WTC11 (cell line): ENCODE measurements around the gene TOMM40L. TPM values are rescaled to one million over a fixed set of nuclear protein-coding genes. Genes with fewer than 3 reads are reported as not detected.

Experiments
- ATAC-seq: fragments of 200-7000 bp; cut with Tn5 transposase; 2 replicates; pipeline ENCODE4 v1.10.0; 2021; ENCODE audit warnings: mild to moderate bottlenecking, moderate library complexity
- CTCF ChIA-PET: fragments of 300-600 bp; sonication (Branson Sonifier 250); formaldehyde crosslinking; loops from one replicate; lab custom pipeline; 2021; ENCODE audit warnings: antibody characterized with exemption; lab: Charles Lee
- POLR2A ChIA-PET: fragments of 350-600 bp; sonication (Branson Sonifier 250); formaldehyde crosslinking; loops from one replicate; lab custom pipeline; 2021; ENCODE audit warnings: antibody characterized with exemption; lab: Charles Lee
- DNase-seq: peaks from one replicate; pipeline ENCODE4 v3.0.0; 2021; ENCODE audit warnings: low spot score
- H3K27ac Mint-ChIP-seq: 2 replicates; pipeline ENCODE4 v1.8.0; 2021; ENCODE audit warnings: mixed read lengths
- H3K27me3 Mint-ChIP-seq: 2 replicates; pipeline ENCODE4 v1.8.0; 2021; ENCODE audit warnings: low read depth, mild to moderate bottlenecking, moderate library complexity, mixed read lengths
- H3K36me3 Mint-ChIP-seq: 2 replicates; pipeline ENCODE4 v1.8.0; 2021; ENCODE audit warnings: mixed read lengths
- H3K4me1 Mint-ChIP-seq: 2 replicates; pipeline ENCODE4 v1.8.0; 2022; ENCODE audit warnings: mixed read lengths
- H3K4me3 Mint-ChIP-seq: 2 replicates; pipeline ENCODE4 v1.8.0; 2021; ENCODE audit warnings: mild to moderate bottlenecking, moderate library complexity, mixed read lengths
- H3K9me3 Mint-ChIP-seq: 2 replicates; pipeline ENCODE4 v1.8.0; 2021; ENCODE audit warnings: mixed read lengths
- FOXK1 ChIP-seq: sonication (generic); formaldehyde crosslinking; IDR thresholded peaks from 2 replicates; pipeline ENCODE4 v1.8.0; 2022; ENCODE audit warnings: mild to moderate bottlenecking, moderate library complexity, missing genetic modification reagents
- GABPB1 ChIP-seq: sonication (generic); formaldehyde crosslinking; IDR thresholded peaks from 2 replicates; pipeline ENCODE4 v1.8.1; 2023; ENCODE audit warnings: mild to moderate bottlenecking, missing genetic modification reagents
- JAZF1 ChIP-seq: fragments of 250-450 bp; sonication (Bioruptor Pico); IDR thresholded peaks from 2 replicates; pipeline ENCODE4 v1.9.0; 2021; ENCODE audit warnings: moderate library complexity, mild to moderate bottlenecking, inconsistent platforms
- NFE2L1 ChIP-seq: sonication (generic); formaldehyde crosslinking; IDR thresholded peaks from 2 replicates; pipeline ENCODE4 v1.8.1; 2023; ENCODE audit warnings: missing genetic modification reagents
- OVOL2 ChIP-seq: fragments of 250-450 bp; sonication (Bioruptor Pico); IDR thresholded peaks from 2 replicates; pipeline ENCODE4 v1.9.0; 2021; ENCODE audit warnings: mild to moderate bottlenecking, borderline replicate concordance
- PRRX2 ChIP-seq: fragments of 250-450 bp; sonication (Bioruptor Pico); IDR thresholded peaks from 2 replicates; pipeline ENCODE4 v1.8.0; 2021; ENCODE audit warnings: mild to moderate bottlenecking
- SMAD3 ChIP-seq: sonication (generic); formaldehyde crosslinking; IDR thresholded peaks from 2 replicates; pipeline ENCODE4 v1.8.0; 2022; ENCODE audit warnings: missing genetic modification reagents, mild to moderate bottlenecking, borderline replicate concordance
- TEAD1 ChIP-seq: sonication (generic); formaldehyde crosslinking; IDR thresholded peaks from 2 replicates; pipeline ENCODE4 v1.8.0; 2022; ENCODE audit warnings: mild to moderate bottlenecking, missing genetic modification reagents
- ZNF232 ChIP-seq: sonication (generic); formaldehyde crosslinking; IDR thresholded peaks from 2 replicates; pipeline ENCODE4 v1.8.0; 2022; ENCODE audit warnings: mild to moderate bottlenecking, missing genetic modification reagents
- total RNA-seq: library from RNA; stranded (reverse); gene quantifications from 3 replicates; pipeline ENCODE4 v1.2.3, GENCODE V29; 2021
- TF ChIP-seq, protein P1 (sequence below): fragments of 200-600 bp; IDR thresholded peaks from 2 replicates; pipeline ENCODE4 v1.8.0; 2022; ENCODE audit warnings: antibody characterized with exemption
- TF ChIP-seq, protein P2 (sequence below): sonication (generic); formaldehyde crosslinking; IDR thresholded peaks from 2 replicates; pipeline ENCODE4 v1.8.1; 2022; ENCODE audit warnings: low read depth, missing genetic modification reagents, borderline replicate concordance
- TF ChIP-seq, protein P3 (sequence below): sonication (generic); formaldehyde crosslinking; IDR thresholded peaks from 2 replicates; pipeline ENCODE4 v1.8.0; 2022; ENCODE audit warnings: mild to moderate bottlenecking, missing genetic modification reagents
- TF ChIP-seq, protein P4 (sequence below): fragments of 250-450 bp; sonication (Bioruptor Pico); IDR thresholded peaks from 2 replicates; pipeline ENCODE4 v1.9.0; 2021; ENCODE audit warnings: mild to moderate bottlenecking
- TF ChIP-seq, protein P5 (sequence below): sonication (generic); formaldehyde crosslinking; IDR thresholded peaks from 2 replicates; pipeline ENCODE4 v1.8.1; 2023; ENCODE audit warnings: mild to moderate bottlenecking, missing genetic modification reagents, moderate library complexity
- TF ChIP-seq, protein P6 (sequence below): sonication (generic); formaldehyde crosslinking; IDR thresholded peaks from 2 replicates; pipeline ENCODE4 v1.8.0; 2023; ENCODE audit warnings: mild to moderate bottlenecking, missing genetic modification reagents
- TF ChIP-seq, protein P7 (sequence below): sonication (generic); formaldehyde crosslinking; conservative IDR thresholded peaks from 2 replicates; pipeline ENCODE4 v1.8.1; 2022; ENCODE audit warnings: mild to moderate bottlenecking, missing genetic modification reagents
- TF ChIP-seq, protein P8 (sequence below): sonication (generic); formaldehyde crosslinking; IDR thresholded peaks from 2 replicates; pipeline ENCODE4 v1.8.0; 2023; ENCODE audit warnings: missing genetic modification reagents

Gene TOMM40L
- total RNA-seq, 1 experiment from 2014 or later: 16.9 TPM

DNA sequence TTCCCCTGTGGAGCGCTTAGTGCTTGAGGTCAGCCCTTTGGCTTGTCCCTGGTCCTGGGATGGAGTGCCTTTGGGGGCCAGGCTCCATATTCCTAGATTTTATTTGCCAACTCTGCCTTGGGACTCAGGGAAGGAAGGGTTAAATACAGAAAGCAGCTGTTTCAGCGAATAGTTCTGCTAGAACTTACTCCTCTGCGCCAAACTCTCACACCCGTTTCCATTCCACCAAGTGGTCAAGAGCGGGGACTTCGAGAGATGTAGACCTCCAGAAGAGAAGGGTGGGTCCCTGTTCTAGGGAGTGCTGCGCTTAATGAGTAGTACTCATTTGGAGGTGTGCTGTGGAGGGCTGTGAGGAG, 704 bp upstream of the TOMM40L start:
- Mint-ChIP-seq H3K36me3 (peaks cover 10% of the 10 kb centered on the region), H3K4me3 (peak overlapping the region; percentile 100; the same call in 1 of the 2 replicates), H3K4me1 (peaks cover 28% of the 10 kb centered on the region), H3K27ac (peak overlapping the region; percentile 79), H3K9me3 (no peaks in the 10 kb centered on the region), H3K27me3 (no peaks in the 10 kb centered on the region)
- CTCF ChIA-PET: interaction anchor here (0.6 to 5.1 kb wide), 45 partner anchors 9 to 1565 kb away, joined by 3 to 107 read pairs (median 6); partner anchors contain the start of genes ADAMTS4, B4GALT3, F11R and FCER1G
- POLR2A ChIA-PET: interaction anchor here (0.8 to 2.2 kb wide), 10 partner anchors 8 to 165 kb away, joined by 3 to 18 read pairs (median 5); partner anchors contain the start of genes ADAMTS4, DEDD, NDUFS2 and PPOX
- no peak for DNase-seq
- TF ChIP-seq, protein P1, sequence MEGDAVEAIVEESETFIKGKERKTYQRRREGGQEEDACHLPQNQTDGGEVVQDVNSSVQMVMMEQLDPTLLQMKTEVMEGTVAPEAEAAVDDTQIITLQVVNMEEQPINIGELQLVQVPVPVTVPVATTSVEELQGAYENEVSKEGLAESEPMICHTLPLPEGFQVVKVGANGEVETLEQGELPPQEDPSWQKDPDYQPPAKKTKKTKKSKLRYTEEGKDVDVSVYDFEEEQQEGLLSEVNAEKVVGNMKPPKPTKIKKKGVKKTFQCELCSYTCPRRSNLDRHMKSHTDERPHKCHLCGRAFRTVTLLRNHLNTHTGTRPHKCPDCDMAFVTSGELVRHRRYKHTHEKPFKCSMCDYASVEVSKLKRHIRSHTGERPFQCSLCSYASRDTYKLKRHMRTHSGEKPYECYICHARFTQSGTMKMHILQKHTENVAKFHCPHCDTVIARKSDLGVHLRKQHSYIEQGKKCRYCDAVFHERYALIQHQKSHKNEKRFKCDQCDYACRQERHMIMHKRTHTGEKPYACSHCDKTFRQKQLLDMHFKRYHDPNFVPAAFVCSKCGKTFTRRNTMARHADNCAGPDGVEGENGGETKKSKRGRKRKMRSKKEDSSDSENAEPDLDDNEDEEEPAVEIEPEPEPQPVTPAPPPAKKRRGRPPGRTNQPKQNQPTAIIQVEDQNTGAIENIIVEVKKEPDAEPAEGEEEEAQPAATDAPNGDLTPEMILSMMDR: 0 out of 2 replicates have a peak, but pooled peaks have one; percentile 33
- TF ChIP-seq, protein P2, sequence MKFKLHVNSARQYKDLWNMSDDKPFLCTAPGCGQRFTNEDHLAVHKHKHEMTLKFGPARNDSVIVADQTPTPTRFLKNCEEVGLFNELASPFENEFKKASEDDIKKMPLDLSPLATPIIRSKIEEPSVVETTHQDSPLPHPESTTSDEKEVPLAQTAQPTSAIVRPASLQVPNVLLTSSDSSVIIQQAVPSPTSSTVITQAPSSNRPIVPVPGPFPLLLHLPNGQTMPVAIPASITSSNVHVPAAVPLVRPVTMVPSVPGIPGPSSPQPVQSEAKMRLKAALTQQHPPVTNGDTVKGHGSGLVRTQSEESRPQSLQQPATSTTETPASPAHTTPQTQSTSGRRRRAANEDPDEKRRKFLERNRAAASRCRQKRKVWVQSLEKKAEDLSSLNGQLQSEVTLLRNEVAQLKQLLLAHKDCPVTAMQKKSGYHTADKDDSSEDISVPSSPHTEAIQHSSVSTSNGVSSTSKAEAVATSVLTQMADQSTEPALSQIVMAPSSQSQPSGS: no peak
- peak; percentile 4 for ATAC-seq

DNA sequence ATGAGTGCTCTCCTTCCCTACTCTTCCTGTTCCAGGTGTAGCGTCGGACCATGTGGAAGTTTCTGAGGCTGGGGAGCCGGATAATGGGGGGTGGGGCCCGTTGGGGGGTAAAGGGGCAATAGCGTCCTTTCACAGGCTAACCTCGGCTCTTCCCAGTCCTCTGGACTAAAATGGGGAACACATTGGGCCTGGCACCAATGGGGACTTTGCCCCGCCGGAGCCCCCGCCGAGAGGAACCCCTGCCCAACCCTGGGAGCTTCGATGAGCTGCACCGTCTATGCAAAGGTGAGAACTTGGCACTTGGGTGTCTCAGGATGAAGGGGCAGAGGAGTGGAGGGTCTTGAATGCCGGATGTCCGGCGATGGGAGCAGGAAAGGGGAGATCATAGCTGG, 456 bp downstream of the TOMM40L start:
- DNase-seq (no peak), ATAC-seq (no peak)
- no peaks in the 10 kb centered on the region for H3K9me3 Mint-ChIP-seq
- peaks cover 28% of the 10 kb centered on the region for H3K4me1 Mint-ChIP-seq
- no peaks in the 10 kb centered on the region for H3K27me3 Mint-ChIP-seq
- H3K4me3 Mint-ChIP-seq: peak overlapping the region; percentile 100
- peaks cover 10% of the 10 kb centered on the region for H3K36me3 Mint-ChIP-seq
- CTCF ChIA-PET: interaction anchor here (0.8 to 5.1 kb wide), 46 partner anchors 8 to 228 kb away, joined by 3 to 107 read pairs (median 5); partner anchors contain the start of genes ADAMTS4, FCER1G, MPZ and NDUFS2
- peak overlapping the region; percentile 98; the same call in 1 of the 2 replicates for H3K27ac Mint-ChIP-seq
- POLR2A ChIA-PET: interaction anchor here (0.6 to 2.2 kb wide), 11 partner anchors 9 to 163 kb away, joined by 3 to 18 read pairs (median 5); partner anchors contain the start of genes ADAMTS4, NDUFS2 and PPOX
- 0 out of 2 replicates have a peak, but pooled peaks have one; percentile 0 for TF ChIP-seq FOXK1 (CRISPR knock-in tag)
- TF ChIP-seq, protein P3, sequence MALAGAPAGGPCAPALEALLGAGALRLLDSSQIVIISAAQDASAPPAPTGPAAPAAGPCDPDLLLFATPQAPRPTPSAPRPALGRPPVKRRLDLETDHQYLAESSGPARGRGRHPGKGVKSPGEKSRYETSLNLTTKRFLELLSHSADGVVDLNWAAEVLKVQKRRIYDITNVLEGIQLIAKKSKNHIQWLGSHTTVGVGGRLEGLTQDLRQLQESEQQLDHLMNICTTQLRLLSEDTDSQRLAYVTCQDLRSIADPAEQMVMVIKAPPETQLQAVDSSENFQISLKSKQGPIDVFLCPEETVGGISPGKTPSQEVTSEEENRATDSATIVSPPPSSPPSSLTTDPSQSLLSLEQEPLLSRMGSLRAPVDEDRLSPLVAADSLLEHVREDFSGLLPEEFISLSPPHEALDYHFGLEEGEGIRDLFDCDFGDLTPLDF (CRISPR knock-in tag): no peak

DNA sequence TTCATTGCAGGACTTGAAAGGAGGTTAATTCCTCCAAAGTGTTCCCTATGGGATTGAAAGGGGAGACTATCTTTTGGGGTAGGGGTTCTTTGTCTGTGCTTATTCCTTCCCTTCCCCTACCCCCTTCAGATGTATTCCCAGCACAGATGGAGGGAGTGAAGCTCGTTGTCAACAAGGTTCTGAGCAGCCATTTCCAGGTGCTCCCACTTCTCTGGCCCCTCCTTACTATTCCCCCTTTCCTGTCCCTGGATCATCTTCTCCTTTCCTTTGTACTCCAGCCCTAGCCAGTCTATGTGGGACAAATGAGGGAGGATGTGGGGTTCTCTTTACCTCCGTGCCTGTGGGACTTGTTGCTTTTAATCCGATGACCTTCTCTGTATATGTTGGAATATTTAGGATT, 899 bp downstream of the TOMM40L start:
- Mint-ChIP-seq H3K4me3 (peak overlapping the region; percentile 100), H3K36me3 (peaks cover 10% of the 10 kb centered on the region), H3K27ac (peak overlapping the region; percentile 67), H3K9me3 (no peaks in the 10 kb centered on the region), H3K27me3 (no peaks in the 10 kb centered on the region), H3K4me1 (peaks cover 28% of the 10 kb centered on the region)
- no peak for ATAC-seq
- ChIA-PET POLR2A (interaction anchor here (1.7 to 2.2 kb wide), 2 partner anchors 79 to 163 kb away, joined by 7 to 18 read pairs; no protein-coding TSS in a partner anchor), CTCF (interaction anchor here (0.8 to 5.1 kb wide), 19 partner anchors 8 to 163 kb away, joined by 3 to 107 read pairs (median 12); partner anchors contain the start of genes ADAMTS4, NDUFS2, NR1I3 and PCP4L1)
- DNase-seq: no peak
- TF ChIP-seq, protein P4, sequence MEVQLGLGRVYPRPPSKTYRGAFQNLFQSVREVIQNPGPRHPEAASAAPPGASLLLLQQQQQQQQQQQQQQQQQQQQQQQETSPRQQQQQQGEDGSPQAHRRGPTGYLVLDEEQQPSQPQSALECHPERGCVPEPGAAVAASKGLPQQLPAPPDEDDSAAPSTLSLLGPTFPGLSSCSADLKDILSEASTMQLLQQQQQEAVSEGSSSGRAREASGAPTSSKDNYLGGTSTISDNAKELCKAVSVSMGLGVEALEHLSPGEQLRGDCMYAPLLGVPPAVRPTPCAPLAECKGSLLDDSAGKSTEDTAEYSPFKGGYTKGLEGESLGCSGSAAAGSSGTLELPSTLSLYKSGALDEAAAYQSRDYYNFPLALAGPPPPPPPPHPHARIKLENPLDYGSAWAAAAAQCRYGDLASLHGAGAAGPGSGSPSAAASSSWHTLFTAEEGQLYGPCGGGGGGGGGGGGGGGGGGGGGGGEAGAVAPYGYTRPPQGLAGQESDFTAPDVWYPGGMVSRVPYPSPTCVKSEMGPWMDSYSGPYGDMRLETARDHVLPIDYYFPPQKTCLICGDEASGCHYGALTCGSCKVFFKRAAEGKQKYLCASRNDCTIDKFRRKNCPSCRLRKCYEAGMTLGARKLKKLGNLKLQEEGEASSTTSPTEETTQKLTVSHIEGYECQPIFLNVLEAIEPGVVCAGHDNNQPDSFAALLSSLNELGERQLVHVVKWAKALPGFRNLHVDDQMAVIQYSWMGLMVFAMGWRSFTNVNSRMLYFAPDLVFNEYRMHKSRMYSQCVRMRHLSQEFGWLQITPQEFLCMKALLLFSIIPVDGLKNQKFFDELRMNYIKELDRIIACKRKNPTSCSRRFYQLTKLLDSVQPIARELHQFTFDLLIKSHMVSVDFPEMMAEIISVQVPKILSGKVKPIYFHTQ: no peak
- TF ChIP-seq, protein P5, sequence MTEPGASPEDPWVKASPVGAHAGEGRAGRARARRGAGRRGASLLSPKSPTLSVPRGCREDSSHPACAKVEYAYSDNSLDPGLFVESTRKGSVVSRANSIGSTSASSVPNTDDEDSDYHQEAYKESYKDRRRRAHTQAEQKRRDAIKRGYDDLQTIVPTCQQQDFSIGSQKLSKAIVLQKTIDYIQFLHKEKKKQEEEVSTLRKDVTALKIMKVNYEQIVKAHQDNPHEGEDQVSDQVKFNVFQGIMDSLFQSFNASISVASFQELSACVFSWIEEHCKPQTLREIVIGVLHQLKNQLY (CRISPR knock-in tag): no peak
- no peak for TF ChIP-seq OVOL2 (CRISPR knock-in tag)
- no peak for TF ChIP-seq ZNF232 (CRISPR knock-in tag)
- TF ChIP-seq, protein P6, sequence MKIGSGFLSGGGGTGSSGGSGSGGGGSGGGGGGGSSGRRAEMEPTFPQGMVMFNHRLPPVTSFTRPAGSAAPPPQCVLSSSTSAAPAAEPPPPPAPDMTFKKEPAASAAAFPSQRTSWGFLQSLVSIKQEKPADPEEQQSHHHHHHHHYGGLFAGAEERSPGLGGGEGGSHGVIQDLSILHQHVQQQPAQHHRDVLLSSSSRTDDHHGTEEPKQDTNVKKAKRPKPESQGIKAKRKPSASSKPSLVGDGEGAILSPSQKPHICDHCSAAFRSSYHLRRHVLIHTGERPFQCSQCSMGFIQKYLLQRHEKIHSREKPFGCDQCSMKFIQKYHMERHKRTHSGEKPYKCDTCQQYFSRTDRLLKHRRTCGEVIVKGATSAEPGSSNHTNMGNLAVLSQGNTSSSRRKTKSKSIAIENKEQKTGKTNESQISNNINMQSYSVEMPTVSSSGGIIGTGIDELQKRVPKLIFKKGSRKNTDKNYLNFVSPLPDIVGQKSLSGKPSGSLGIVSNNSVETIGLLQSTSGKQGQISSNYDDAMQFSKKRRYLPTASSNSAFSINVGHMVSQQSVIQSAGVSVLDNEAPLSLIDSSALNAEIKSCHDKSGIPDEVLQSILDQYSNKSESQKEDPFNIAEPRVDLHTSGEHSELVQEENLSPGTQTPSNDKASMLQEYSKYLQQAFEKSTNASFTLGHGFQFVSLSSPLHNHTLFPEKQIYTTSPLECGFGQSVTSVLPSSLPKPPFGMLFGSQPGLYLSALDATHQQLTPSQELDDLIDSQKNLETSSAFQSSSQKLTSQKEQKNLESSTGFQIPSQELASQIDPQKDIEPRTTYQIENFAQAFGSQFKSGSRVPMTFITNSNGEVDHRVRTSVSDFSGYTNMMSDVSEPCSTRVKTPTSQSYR (CRISPR knock-in tag): no peak
- TF ChIP-seq, protein P7, sequence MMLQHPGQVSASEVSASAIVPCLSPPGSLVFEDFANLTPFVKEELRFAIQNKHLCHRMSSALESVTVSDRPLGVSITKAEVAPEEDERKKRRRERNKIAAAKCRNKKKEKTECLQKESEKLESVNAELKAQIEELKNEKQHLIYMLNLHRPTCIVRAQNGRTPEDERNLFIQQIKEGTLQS (CRISPR knock-in tag): no peak
- TF ChIP-seq PRRX2: no peak
- no peak for TF ChIP-seq GABPB1 (CRISPR knock-in tag)
- TF ChIP-seq SMAD3: no peak
- TF ChIP-seq TEAD1 (CRISPR knock-in tag): no peak
- TF ChIP-seq, protein P8, sequence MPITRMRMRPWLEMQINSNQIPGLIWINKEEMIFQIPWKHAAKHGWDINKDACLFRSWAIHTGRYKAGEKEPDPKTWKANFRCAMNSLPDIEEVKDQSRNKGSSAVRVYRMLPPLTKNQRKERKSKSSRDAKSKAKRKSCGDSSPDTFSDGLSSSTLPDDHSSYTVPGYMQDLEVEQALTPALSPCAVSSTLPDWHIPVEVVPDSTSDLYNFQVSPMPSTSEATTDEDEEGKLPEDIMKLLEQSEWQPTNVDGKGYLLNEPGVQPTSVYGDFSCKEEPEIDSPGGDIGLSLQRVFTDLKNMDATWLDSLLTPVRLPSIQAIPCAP (CRISPR knock-in tag): no peak
- TF ChIP-seq NFE2L1: no peak
- TF ChIP-seq JAZF1: no peak
- TF ChIP-seq, protein P3 (CRISPR knock-in tag): no peak
